NOMO-1 treated with dmso at 0.1 percent for 144 hours (cell line): Measurements from ENCODE around the gene C3orf22.

Experiments
- DNase-seq: peaks from one replicate; lab custom pipeline; 2025; ENCODE audit not compliant: unreplicated experiment; lab: John Stamatoyannopoulos, UW

The C3orf22 gene

DNA sequence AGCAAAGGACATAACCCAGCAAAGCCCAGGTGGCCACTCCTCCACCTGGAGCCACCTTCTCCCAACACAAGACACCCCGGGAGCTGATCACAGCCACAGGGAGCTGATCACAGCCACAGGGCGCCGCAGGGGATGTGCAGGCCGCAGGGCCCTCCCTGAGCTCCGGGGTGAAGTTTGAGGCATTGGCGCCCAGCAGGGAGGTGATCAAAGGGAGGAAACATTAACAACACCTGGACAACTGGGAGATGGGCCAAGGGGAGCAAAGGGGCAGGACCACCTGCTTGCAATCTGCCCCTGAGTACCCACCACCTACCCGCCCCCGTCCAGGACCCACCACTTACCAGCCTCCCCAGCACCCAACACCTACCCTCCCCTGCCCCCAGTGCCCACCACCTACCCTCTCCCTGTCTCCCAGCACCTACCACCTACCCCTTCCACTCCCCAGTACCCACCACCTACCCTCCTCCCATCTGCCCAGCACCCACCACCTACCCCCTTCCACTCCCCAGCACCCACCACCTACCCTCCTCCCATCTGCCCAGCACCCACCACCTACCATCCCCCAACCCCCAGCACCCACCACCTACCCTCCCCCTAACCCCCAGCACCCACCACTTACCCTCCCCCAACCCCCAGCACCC is 43.5 kb downstream of the C3orf22 start:
- no peak for DNase-seq

- no peak for DNase-seq
Observed at GRCh38 chr3:126514161-126514560, 44.6 kb downstream of the C3orf22 start.

- no peak for DNase-seq
Observed at GRCh38 chr3:126512916-126513650, 45.6 kb downstream of the C3orf22 start.

DNA sequence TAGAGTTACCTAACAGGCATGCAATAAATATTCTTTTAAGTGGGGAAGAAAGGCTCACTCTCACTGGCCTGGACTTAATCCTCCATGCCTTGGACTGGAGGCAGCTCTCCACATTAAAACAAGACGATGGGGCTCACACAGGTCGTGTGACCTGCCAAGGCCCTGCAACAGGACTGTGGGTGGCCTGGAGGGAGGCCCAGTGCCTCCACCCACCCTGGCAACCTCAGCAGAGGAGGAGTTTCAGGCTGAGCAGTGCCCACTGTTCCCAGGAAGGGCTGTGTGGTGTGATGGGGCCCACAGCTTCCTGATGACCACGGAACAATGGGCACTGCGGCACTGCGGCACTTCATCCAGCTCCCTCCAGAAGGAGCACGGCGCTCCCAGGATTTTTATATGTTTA is 46.7 kb downstream of the C3orf22 start:
- DNase-seq = no peak

GRCh38 chr3:126511291-126511690 is 47.4 kb downstream of the C3orf22 start:
- DNase-seq = no peak

DNA sequence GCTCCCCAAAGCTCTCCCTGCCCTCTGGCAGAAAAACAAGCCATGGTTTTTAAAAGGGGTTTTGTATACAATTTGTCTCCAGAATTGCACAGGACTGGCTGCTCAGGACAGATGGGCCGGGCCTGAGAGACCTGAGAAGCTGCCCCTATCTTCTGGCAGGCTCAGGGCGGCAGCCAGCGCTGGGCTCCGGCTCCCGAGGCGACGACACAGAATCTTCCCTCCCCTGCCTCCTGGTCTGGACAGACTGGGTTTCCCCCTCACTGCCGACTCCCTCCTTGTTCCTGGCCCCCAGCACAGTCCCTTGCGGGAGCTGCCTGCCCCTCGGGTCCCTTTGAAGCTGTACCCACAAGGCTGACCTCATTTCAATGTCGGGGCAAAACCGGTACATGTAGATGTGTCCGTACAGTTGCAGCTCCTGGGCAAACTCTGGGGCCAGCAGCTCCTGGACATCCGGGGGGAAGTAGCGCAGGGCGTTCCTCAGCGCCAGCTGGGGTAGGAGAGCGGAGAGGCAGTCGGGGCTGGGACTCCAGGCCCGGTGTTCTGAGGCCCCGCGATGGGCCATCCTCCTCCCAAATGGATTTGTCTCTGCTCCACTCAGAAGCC is 48.3 kb downstream of the C3orf22 start:
- DNase-seq = no peak

- DNase-seq = no peak
Observed at GRCh38 chr3:126509597-126510307, 49.0 kb downstream of the C3orf22 start.

DNA sequence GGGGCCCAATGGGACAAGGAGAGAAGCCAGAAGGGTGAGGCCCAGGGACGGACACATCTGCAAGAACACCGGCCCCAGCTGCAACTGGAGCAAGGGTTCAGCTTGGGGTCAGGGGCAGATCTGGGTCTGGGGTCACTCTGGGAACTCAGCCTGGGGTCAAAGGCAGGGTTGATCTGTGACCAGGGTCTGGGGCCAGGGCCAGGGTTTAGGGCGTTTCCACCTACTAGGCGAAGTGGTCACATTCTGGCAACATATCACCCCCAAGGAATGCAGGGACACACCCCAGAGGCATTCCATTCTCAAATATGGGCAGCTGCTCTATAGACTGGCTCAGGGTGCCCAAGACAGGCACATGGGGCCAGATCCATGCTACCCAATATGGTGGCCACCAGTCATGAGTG is 50.2 kb downstream of the C3orf22 start:
- DNase-seq = no peak

- no peak for DNase-seq
Observed at GRCh38 chr3:126507886-126508285, 50.8 kb downstream of the C3orf22 start.

- DNase-seq = no peak
Observed at GRCh38 chr3:126503701-126504100, 55.0 kb downstream of the C3orf22 start.

- DNase-seq = no peak
Observed at GRCh38 chr3:126502656-126503055, 56.1 kb downstream of the C3orf22 start.

DNA sequence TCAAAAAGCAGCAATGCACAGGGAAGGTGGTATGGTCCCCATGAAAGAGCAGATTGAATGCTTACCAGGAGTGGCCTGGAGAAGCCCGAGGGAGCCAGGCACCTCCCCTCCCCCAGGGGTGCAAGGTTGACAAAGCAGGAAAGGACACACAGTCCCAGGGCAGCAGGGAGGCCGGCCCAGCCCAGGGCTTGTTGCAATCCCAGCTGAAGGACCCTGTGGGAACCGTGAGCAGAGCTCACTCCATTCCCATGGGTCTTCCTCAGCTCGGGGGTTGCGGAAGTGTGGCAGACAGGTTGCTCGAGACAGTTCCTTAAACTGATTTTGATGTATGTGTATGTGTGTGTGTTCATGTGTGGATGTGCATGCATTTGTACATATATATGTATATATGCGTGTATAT is 57.0 kb downstream of the C3orf22 start:
- no peak for DNase-seq

GRCh38 chr3:126501054-126501453 is 57.7 kb downstream of the C3orf22 start:
- no peak for DNase-seq

DNA sequence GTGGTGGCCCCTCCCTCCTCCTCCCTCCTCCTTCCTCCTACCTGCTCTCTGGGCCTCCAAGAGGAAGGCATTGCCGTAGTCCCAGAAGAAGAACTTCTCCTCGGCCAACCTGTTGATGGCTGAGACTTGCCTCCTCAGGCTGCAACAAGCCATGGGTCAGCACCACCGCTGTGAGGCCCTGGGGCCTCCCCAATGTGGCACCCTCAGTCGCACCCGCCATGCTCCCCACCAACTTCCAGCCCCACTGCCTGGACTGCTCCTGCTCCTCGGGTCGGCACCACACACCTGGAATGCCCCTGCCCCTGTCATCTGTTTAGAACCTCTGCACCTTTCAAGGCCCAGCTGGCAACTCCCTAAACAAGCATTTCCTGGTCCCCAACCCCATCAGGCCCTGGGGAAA is 58.7 kb downstream of the C3orf22 start:
- no peak for DNase-seq
